Esophagus (tissue), 2 donors: ENCODE measurements around the gene KIRREL3. TPM values are rescaled to one million over a fixed set of nuclear protein-coding genes. Genes with fewer than 3 reads are reported as not detected.

Experiments
- H3K27ac ChIP-seq, 2 donors: one replicate each; pipeline ENCODE4 v1.5.1; 2013; ENCODE audit warnings: low read depth in 2 of 2, mild to moderate bottlenecking in 2 of 2, inconsistent platforms in 1 of 2, low read length in 1 of 2, moderate library complexity in 1 of 2
- H3K27me3 ChIP-seq, 2 donors: one replicate each; pipeline ENCODE4 v1.6.1; 2013; ENCODE audit warnings: low read length in 2 of 2, control low read depth in 1 of 2, mild to moderate bottlenecking in 1 of 2; ENCODE audit not compliant: insufficient read depth in 2 of 2, control insufficient read depth in 1 of 2
- H3K36me3 ChIP-seq, 2 donors: one replicate each; pipeline ENCODE4 v1.6.1; 2013; ENCODE audit warnings: low read length in 1 of 2; ENCODE audit not compliant: control insufficient read depth in 2 of 2, insufficient read depth in 2 of 2
- H3K4me1 ChIP-seq, 2 donors: one replicate each; pipeline ENCODE4 v1.6.1; 2013; ENCODE audit warnings: low read length in 1 of 2; ENCODE audit not compliant: control insufficient read depth in 2 of 2, insufficient read depth in 2 of 2
- H3K4me3 ChIP-seq, 2 donors: one replicate each; pipeline ENCODE4 v1.5.1; 2013; ENCODE audit warnings: low read length in 2 of 2, mild to moderate bottlenecking in 2 of 2, low read depth in 1 of 2, moderate library complexity in 1 of 2
- H3K9me3 ChIP-seq, 2 donors: one replicate each; pipeline ENCODE4 v1.6.1; 2013; ENCODE audit warnings: mild to moderate bottlenecking in 2 of 2, low read depth in 1 of 2, low read length in 1 of 2, moderate library complexity in 1 of 2; ENCODE audit not compliant: control insufficient read depth in 2 of 2, insufficient read depth in 1 of 2
- WGBS, 2 donors: extraction: QIAGEN DNeasy Blood & Tissue Kit; methylation state at CpG; one replicate each; pipeline ENCODE4 v1.1.7; 2013; 5-methylcytosine and 5-hydroxymethylcytosine counted together
- polyA plus RNA-seq, 2 donors: library from polyadenylated mRNA; stranded (reverse); fragments of 200-250 nt; gene quantifications; one replicate each; pipeline ENCODE4 v1.2.3, GENCODE V29; 2013
- donor health status: healthy with polysubstance abuse.
- donor health status: Bipolar disorder and iron deficiency.

Gene KIRREL3
- polyA plus RNA-seq, 2 donors: 0.05 to 0.12 TPM

GRCh38 chr11:126891556-126892217, 108.9 kb downstream of the KIRREL3 start:
- Histone ChIP-seq H3K36me3 (no peaks in the 10 kb centered on the region), H3K27me3 (no peaks in the 10 kb centered on the region), H3K9me3 (peaks cover 3% of the 10 kb centered on the region in 2 donors), H3K4me1 (no peaks in the 10 kb centered on the region), H3K4me3 (no peak overlapping the region), H3K27ac (no peak overlapping the region)
- WGBS, 2 donors: 47 to 49% methylated on average over 4 of the region's 4 CpGs

- H3K27me3 ChIP-seq: no peaks in the 10 kb centered on the region
- H3K9me3 ChIP-seq: peaks cover under 1 to 3% of the 10 kb centered on the region in 2 donors
- WGBS, 2 donors: 58 to 66% methylated on average over 7 of the region's 7 CpGs
- no peak overlapping the region for H3K4me3 ChIP-seq
- no peak overlapping the region for H3K27ac ChIP-seq
- no peaks in the 10 kb centered on the region for H3K4me1 ChIP-seq
- no peaks in the 10 kb centered on the region for H3K36me3 ChIP-seq
Measured at GRCh38 chr11:126890561-126890960, 110.0 kb downstream of the KIRREL3 start.

- WGBS, 2 donors: 75 to 78% methylated on average over 7 of the region's 7 CpGs
- Histone ChIP-seq H3K27ac (no peak overlapping the region), H3K4me1 (no peaks in the 10 kb centered on the region), H3K36me3 (no peaks in the 10 kb centered on the region), H3K27me3 (no peaks in the 10 kb centered on the region), H3K9me3 (peaks cover 0 to 3% of the 10 kb centered on the region in 2 donors), H3K4me3 (no peak overlapping the region)
Measured at GRCh38 chr11:126888115-126888712, 112.4 kb downstream of the KIRREL3 start.

- no peak overlapping the region for H3K4me3 ChIP-seq
- H3K9me3 ChIP-seq: peaks cover 2 to 3% of the 10 kb centered on the region in 2 donors
- H3K36me3 ChIP-seq: no peaks in the 10 kb centered on the region
- no peaks in the 10 kb centered on the region for H3K4me1 ChIP-seq
- no peaks in the 10 kb centered on the region for H3K27me3 ChIP-seq
- no peak overlapping the region for H3K27ac ChIP-seq
- WGBS, 2 donors: 37 to 46% methylated on average over 1 of the region's 1 CpG
Measured at GRCh38 chr11:126886636-126887035, 113.9 kb downstream of the KIRREL3 start.

GRCh38 chr11:126886085-126886484, 114.5 kb downstream of the KIRREL3 start:
- Histone ChIP-seq H3K27ac (no peak overlapping the region), H3K9me3 (peaks cover 2 to 3% of the 10 kb centered on the region in 2 donors), H3K36me3 (no peaks in the 10 kb centered on the region), H3K4me1 (no peaks in the 10 kb centered on the region), H3K4me3 (no peak overlapping the region), H3K27me3 (no peaks in the 10 kb centered on the region)
- 79 to 86% methylated on average over 3 of the region's 3 CpGs for WGBS, 2 donors

- no peaks in the 10 kb centered on the region for H3K36me3 ChIP-seq
- WGBS, 2 donors: 73 to 75% methylated on average over 5 of the region's 5 CpGs
- peaks cover 2 to 3% of the 10 kb centered on the region in 2 donors for H3K9me3 ChIP-seq
- no peak overlapping the region for H3K4me3 ChIP-seq
- no peaks in the 10 kb centered on the region for H3K4me1 ChIP-seq
- H3K27me3 ChIP-seq: no peaks in the 10 kb centered on the region
- no peak overlapping the region for H3K27ac ChIP-seq
Measured at GRCh38 chr11:126884594-126884993, 116.0 kb downstream of the KIRREL3 start.

- no peak overlapping the region for H3K4me3 ChIP-seq
- H3K27ac ChIP-seq: no peak overlapping the region
- H3K4me1 ChIP-seq: no peaks in the 10 kb centered on the region
- 72 to 74% methylated on average over 4 of the region's 4 CpGs for WGBS, 2 donors
- H3K36me3 ChIP-seq: no peaks in the 10 kb centered on the region
- H3K27me3 ChIP-seq: no peaks in the 10 kb centered on the region
- H3K9me3 ChIP-seq: peaks cover 2 to 3% of the 10 kb centered on the region in 2 donors
Measured at GRCh38 chr11:126884192-126884591, 116.4 kb downstream of the KIRREL3 start.

- H3K27ac ChIP-seq: no peak overlapping the region
- no peaks in the 10 kb centered on the region for H3K36me3 ChIP-seq
- H3K9me3 ChIP-seq: peaks cover 0 to 2% of the 10 kb centered on the region in 2 donors
- no peaks in the 10 kb centered on the region for H3K4me1 ChIP-seq
- H3K27me3 ChIP-seq: no peaks in the 10 kb centered on the region
- H3K4me3 ChIP-seq: no peak overlapping the region
- WGBS, 2 donors: 54 to 59% methylated on average over 5 of the region's 5 CpGs
Measured at GRCh38 chr11:126880872-126881271, 119.7 kb downstream of the KIRREL3 start.

- H3K4me3 ChIP-seq: no peak overlapping the region
- no peak overlapping the region for H3K27ac ChIP-seq
- H3K36me3 ChIP-seq: no peaks in the 10 kb centered on the region
- no peaks in the 10 kb centered on the region for H3K27me3 ChIP-seq
- peaks cover 0 to 2% of the 10 kb centered on the region in 2 donors for H3K9me3 ChIP-seq
- H3K4me1 ChIP-seq: no peaks in the 10 kb centered on the region
Measured at GRCh38 chr11:126879516-126879915, 121.1 kb downstream of the KIRREL3 start.
